GM12874 (cell line): ENCODE data around the gene ZNF224.

Experiments used
- TF ChIP-seq, protein P1 (sequence below): IDR thresholded peaks from 2 replicates; pipeline ENCODE4 v1.5.1; 2011; ENCODE audit warnings: low read depth, mild to moderate bottlenecking, control low read depth, low read length, moderate library complexity; ENCODE audit not compliant: insufficient read depth

ZNF224 gene

DNA sequence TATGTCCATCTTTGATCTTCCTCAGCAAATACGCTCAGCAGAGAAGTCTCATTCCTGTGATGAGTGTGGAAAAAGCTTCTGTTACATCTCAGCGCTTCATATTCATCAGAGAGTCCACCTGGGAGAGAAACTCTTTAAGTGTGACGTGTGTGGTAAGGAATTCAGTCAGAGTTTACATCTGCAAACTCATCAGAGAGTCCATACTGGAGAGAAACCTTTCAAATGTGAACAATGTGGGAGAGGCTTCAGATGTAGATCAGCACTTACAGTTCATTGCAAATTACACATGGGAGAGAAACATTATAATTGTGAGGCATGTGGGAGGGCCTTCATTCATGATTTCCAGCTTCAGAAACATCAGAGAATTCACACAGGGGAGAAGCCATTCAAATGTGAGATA is 27.9 kb upstream of the ZNF224 start:
- TF ChIP-seq, protein P1, sequence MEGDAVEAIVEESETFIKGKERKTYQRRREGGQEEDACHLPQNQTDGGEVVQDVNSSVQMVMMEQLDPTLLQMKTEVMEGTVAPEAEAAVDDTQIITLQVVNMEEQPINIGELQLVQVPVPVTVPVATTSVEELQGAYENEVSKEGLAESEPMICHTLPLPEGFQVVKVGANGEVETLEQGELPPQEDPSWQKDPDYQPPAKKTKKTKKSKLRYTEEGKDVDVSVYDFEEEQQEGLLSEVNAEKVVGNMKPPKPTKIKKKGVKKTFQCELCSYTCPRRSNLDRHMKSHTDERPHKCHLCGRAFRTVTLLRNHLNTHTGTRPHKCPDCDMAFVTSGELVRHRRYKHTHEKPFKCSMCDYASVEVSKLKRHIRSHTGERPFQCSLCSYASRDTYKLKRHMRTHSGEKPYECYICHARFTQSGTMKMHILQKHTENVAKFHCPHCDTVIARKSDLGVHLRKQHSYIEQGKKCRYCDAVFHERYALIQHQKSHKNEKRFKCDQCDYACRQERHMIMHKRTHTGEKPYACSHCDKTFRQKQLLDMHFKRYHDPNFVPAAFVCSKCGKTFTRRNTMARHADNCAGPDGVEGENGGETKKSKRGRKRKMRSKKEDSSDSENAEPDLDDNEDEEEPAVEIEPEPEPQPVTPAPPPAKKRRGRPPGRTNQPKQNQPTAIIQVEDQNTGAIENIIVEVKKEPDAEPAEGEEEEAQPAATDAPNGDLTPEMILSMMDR = no peak

DNA sequence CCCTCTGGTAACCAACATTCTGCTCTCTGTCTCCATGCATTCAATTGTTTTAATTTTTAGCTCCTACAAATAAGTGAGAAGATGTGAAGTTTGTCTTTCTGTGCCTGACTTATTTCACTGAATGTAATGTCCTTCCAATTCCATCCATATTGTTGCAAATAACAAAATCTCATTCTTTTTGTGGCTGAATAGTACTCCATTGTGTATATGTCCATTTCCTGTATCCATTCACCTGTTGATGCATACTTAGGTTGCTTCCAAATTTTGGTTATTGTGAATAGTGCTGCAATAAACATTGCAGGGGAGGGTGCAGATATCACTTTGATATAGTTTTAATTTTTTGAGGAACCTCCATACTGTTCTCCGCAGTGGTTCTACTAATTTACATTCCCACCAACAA is 24.7 kb upstream of the ZNF224 start:
- TF ChIP-seq, protein P1 = no peak

DNA sequence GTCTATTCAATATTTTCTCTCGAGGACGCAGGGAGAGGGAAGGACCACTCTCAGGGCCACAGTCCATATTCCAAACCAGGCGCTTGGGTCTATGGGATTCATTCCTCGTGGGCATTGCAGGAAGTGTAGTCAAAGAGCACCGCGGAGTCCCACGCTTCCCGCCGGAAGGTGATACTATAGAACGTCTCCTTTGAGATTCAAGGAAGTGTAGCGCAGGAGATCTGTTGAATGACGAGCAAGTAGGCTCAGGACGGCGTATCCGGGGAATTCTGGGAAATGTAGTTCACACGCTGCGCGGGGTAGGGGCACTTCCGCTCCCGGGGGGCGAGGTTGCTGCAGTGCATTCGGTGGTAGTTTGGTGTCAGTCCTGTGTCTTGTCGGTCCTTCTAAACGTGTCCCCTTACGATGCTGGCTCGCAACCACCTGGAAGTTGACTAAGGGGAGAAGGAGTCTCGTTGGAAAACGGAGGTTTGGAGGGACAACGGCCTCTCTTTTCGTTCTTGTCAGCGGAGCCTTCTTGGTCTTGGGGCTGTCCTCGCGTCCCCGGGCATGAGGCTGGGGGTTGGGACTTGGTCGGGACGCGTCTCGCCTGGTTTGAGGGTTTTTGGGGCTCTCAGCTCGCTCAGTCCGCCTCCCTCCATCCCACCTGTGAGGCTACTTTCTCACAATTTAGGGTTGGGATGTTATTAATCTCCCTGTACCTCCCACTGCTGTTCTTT is 22.2 kb upstream of the ZNF224 start, which contains the start of gene ZNF284:
Gene ZNF284, plus strand, starts transcription at position 336 of the 719 bp plus-strand sequence. CDS start 4,231 bp downstream, outside the sequence.
- TF ChIP-seq, protein P1 = no peak

DNA sequence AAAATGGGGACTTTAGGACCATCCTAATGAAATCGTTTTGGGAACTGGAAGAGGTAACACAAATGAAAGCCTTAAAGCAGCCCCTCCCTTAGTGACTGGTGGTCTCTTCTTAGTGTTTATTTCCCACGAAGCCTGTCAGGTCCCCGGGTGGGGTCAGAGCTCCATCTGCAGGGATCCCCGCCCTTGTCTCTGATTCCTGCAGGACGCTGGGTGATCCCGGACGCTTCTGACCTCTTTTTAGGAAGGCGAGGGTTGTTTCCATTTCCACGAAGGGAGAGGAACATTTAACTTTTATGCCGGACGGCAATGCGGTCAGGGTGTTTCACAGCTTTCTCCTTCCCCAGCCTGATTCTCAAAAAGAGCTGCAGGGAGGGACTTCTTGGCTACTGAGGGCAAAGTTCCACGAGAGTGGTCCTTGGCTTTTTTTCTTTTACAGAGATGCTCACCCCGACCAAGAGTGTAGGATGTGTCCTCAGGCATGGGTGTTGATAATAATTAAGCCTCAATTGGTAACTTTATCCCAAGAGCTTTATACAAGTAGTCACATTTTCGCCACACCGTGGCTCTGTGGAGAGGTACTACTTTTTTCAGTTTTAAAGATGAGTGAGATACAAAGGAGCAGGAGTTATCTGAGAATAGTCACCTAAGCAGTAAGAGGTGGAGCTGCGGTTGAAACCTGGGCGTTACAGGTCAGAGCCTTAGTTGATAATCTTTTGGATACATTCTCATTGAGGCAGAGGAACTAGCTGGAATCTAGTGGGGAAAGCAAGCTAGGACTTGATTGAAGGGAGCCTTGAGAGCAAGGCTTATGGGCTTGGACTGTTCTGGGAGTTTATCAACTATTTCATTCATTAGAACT is 21.4 kb upstream of the ZNF224 start:
- TF ChIP-seq, protein P1 = no peak

DNA sequence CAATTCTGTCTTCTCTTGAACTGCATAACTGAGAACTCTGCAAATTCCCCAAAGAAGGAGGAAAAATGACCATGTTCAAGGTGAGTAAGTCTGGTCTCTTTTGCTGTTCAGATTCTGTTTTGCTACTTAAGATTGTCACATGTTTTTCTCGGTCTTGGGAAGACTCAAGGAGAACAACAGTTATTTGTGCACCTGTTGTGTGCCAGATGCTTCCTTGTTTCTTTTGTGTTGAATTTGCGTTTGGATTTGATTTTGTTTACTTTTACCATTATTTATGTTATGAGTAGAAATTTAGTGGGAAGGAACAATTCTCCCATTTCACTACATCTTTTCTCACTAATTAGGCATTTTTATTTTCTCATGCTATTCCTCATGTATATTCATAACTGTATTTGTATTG is 17.8 kb upstream of the ZNF224 start:
- TF ChIP-seq, protein P1 = no peak

DNA sequence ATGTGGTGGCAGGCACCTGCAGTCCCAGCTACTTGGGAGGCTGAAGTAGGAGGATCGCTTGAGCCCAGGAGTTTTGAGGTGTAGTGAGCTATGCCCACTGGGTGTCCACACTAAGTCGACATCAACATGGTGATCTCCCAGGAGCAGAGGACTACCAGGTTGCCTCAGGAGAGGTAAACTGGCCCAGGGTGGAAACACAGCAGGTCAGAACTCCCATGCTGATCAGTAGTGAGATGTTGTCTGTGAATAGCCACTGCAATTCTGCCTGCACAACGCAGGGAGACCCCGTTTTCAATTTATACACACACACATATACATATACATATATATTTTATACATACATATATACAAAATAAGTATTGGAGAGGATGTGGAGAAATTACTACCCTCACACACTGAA is 2.1 kb upstream of the ZNF224 start:
- TF ChIP-seq, protein P1 = no peak

DNA sequence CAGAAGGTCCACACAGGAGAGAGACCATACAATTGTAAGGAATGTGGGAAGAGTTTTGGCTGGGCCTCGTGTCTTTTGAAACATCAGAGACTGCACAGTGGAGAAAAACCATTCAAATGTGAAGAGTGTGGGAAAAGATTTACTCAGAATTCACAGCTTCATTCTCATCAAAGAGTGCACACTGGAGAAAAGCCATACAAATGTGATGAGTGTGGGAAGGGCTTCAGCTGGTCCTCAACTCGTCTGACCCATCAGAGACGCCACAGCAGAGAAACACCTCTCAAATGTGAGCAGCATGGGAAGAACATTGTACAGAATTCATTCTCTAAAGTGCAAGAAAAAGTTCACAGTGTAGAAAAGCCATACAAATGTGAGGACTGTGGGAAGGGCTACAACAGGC is 13.6 kb downstream of the ZNF224 start:
- TF ChIP-seq, protein P1 = no peak
